HepG2 (cell line): ENCODE data around the gene STIMATE. TPM values are rescaled to one million over a fixed set of nuclear protein-coding genes. Genes with fewer than 3 reads are reported as not detected.

Experiments
- ATAC-seq: fragments of 200-7000 bp; cut with Tn5 transposase; 3 replicates; pipeline ENCODE4 v1.9.1; 2020; ENCODE audit warnings: mild to moderate bottlenecking, moderate library complexity
- BruUV-seq: library from RNA; stranded (reverse); fragments of 400-500 nt; replicated peaks from 2 replicates; lab custom pipeline; 2021; lab: Mats Ljungman, UMichigan
- CTCF ChIA-PET: fragments of 300-600 bp; formaldehyde crosslinking; extraction: SDS; loops from one replicate; lab custom pipeline; 2021; ENCODE audit warnings: low total read pairs, inconsistent platforms, low intra/inter-chr PET ratio; lab: Yijun Ruan, JAX
- POLR2A ChIA-PET: fragments of 350-600 bp; sonication (Branson Sonifier 250); formaldehyde crosslinking; loops from one replicate; lab custom pipeline; 2020; ENCODE audit warnings: antibody characterized with exemption, inconsistent platforms; lab: Yijun Ruan, JAX
- DNase-seq: peaks from one replicate; pipeline ENCODE4 v3.0.0-alpha.2; 2015; ENCODE audit warnings: low spot score
- FAIRE-seq: peaks from 3 replicates; lab custom pipeline; 2011; peaks lifted over from hg19 to GRCh38; lab: Jason Lieb, UNC
- H2AFZ ChIP-seq: one replicate; pipeline ENCODE4 v1.6.1; 2011; ENCODE audit warnings: low read length, inconsistent platforms
- H3K27ac ChIP-seq: fragments of 300-600 bp; 3 replicates; pipeline ENCODE4 v1.8.0; 2011; ENCODE audit warnings: mixed run types, mild to moderate bottlenecking, mixed read lengths, low read length, inconsistent platforms; ENCODE audit not compliant: insufficient read depth; ENCODE audit errors: extremely low read length
- H3K27me3 ChIP-seq, 2 experiments: fragments of 200-600 bp in 1 of 2; 2 replicates in 1 of 2; 3 replicates in 1 of 2; pipeline versions ENCODE4 v1.6.0 to v1.8.0; 2011; ENCODE audit warnings: low read length in 2 of 2, mild to moderate bottlenecking in 2 of 2, moderate library complexity in 2 of 2, inconsistent platforms in 1 of 2; ENCODE audit not compliant: insufficient read depth in 2 of 2, control insufficient read depth in 1 of 2
- H3K36me3 ChIP-seq, 2 experiments: fragments of 200-600 bp in 1 of 2; replicated peaks in 1 of 2; 2 replicates in 1 of 2; 3 replicates in 1 of 2; pipeline versions ENCODE4 v1.5.1 to v1.8.0; 2011; ENCODE audit warnings: low read length in 2 of 2, inconsistent platforms in 1 of 2; ENCODE audit not compliant: insufficient read depth in 2 of 2, control insufficient read depth in 1 of 2
- H3K4me1 ChIP-seq: 2 replicates; pipeline ENCODE4 v1.5.1; 2012; ENCODE audit warnings: low read length, inconsistent platforms; ENCODE audit not compliant: insufficient read depth
- H3K4me2 ChIP-seq: 2 replicates; pipeline ENCODE4 v1.6.0; 2011; ENCODE audit warnings: low read depth, low read length, inconsistent platforms
- H3K4me3 ChIP-seq, 3 experiments: fragments of 200-600 bp in 1 of 3; sonication (generic), shearing (Covaris generic) in 1 of 3; replicated peaks in 1 of 3; 2 replicates each; pipeline ENCODE4 v1.5.1; 2011 to 2016; ENCODE audit warnings: low read length in 3 of 3, inconsistent platforms in 2 of 3, low read depth in 2 of 3, mild to moderate bottlenecking in 2 of 3, control low read depth in 1 of 3, mixed read lengths in 1 of 3; ENCODE audit not compliant: insufficient read depth in 1 of 3
- H3K79me2 ChIP-seq: one replicate; pipeline ENCODE4 v1.6.1; 2011; ENCODE audit warnings: low read length, inconsistent platforms; ENCODE audit not compliant: insufficient read depth
- H3K9ac ChIP-seq: 2 replicates; pipeline ENCODE4 v1.6.0; 2011; ENCODE audit warnings: mild to moderate bottlenecking, low read depth, low read length, inconsistent platforms; ENCODE audit not compliant: insufficient read depth
- H3K9me3 ChIP-seq: 2 replicates; pipeline ENCODE4 v1.5.1; 2012; ENCODE audit warnings: mild to moderate bottlenecking, low read length
- H4K20me1 ChIP-seq: 2 replicates; pipeline ENCODE4 v1.6.0; 2011; ENCODE audit warnings: inconsistent platforms, mild to moderate bottlenecking, low read length, moderate library complexity; ENCODE audit not compliant: insufficient read depth
- NFE2 ChIP-seq: sonication (generic); formaldehyde crosslinking; IDR thresholded peaks from 2 replicates; pipeline ENCODE4 v1.4.0; 2020; ENCODE audit warnings: missing genetic modification reagents
- PRMT3 ChIP-seq: sonication (generic); formaldehyde crosslinking; IDR thresholded peaks from 2 replicates; pipeline ENCODE4 v1.8.1; 2022; ENCODE audit warnings: low read depth, mild to moderate bottlenecking, moderate library complexity, missing genetic modification reagents, borderline replicate concordance
- TOE1 ChIP-seq: sonication (generic); formaldehyde crosslinking; IDR thresholded peaks from 2 replicates; pipeline ENCODE4 v1.4.0; 2020; ENCODE audit warnings: mild to moderate bottlenecking, missing genetic modification reagents
- ZNF619 ChIP-seq: sonication (generic); formaldehyde crosslinking; IDR thresholded peaks from 2 replicates; pipeline ENCODE4 v1.4.0; 2020; ENCODE audit warnings: mild to moderate bottlenecking, missing genetic modification reagents
- WGBS: methylation state at CpG from one replicate; pipeline ENCODE4 v1.1.6; 2017; ENCODE audit warnings: low lambda C conversion rate; 5-methylcytosine and 5-hydroxymethylcytosine counted together
- in situ Hi-C: cut with HindIII; loops from 2 replicates; pipeline ENCODE4 v1.10.0; 2017; ENCODE audit warnings: low pct_unique_long_range_greater_than_20kb; ENCODE audit not compliant: extremely low pct_ligation_motif_present
- intact Hi-C: fragments of 100-400 bp; cut with micrococcal nuclease; formaldehyde crosslinking; loops from one replicate; pipeline ENCODE4 v1.10.0; 2022; ENCODE audit not compliant: unreplicated experiment
- polyA plus RNA-seq, 8 experiments: library from polyadenylated mRNA; depleted of rRNA in 3 of 8; stranded (reverse) in 7 of 8; unstranded in 1 of 8; fragments of >200 nt; fragmentation: Illumina TruSeq in 4 of 8; extraction: Trizol in 4 of 8; gene quantifications; 2 replicates each; pipeline versions ENCODE4 v1.2.1 to v1.2.3, GENCODE V29; 2011 to 2016; ENCODE audit warnings: low read depth in 4 of 8, missing spikeins in 1 of 8, mixed read lengths in 1 of 8; ENCODE audit not compliant: insufficient read depth in 1 of 8
- total RNA-seq, 5 experiments: library from RNA; depleted of rRNA; stranded (reverse); fragments of >200 nt; fragmentation: Illumina TruSeq; extraction: Trizol; gene quantifications; 2 replicates each; pipeline ENCODE4 v1.2.3, GENCODE V29; 2016; ENCODE audit warnings: low read depth in 1 of 5
- TF ChIP-seq, protein P1 (sequence below): sonication (generic); formaldehyde crosslinking; IDR thresholded peaks from 2 replicates; pipeline ENCODE4 v1.5.0; 2020; ENCODE audit warnings: missing genetic modification reagents, mild to moderate bottlenecking, borderline replicate concordance
- TF ChIP-seq, protein P2 (sequence below): sonication (generic); formaldehyde crosslinking; IDR thresholded peaks from 2 replicates; pipeline ENCODE4 v1.4.0; 2020; ENCODE audit warnings: missing genetic modification reagents, borderline replicate concordance
- TF ChIP-seq, protein P3 (sequence below): sonication (generic); formaldehyde crosslinking; IDR thresholded peaks from 2 replicates; pipeline ENCODE4 v1.5.1; 2020; ENCODE audit warnings: mild to moderate bottlenecking, missing genetic modification reagents, borderline replicate concordance

Gene STIMATE
- total and polyA plus RNA-seq, 2 of the 13 experiments (the other 11 are each of a cell fraction or from before 2014, with no cell fraction given) = 5.7 to 11.7 TPM

DNA sequence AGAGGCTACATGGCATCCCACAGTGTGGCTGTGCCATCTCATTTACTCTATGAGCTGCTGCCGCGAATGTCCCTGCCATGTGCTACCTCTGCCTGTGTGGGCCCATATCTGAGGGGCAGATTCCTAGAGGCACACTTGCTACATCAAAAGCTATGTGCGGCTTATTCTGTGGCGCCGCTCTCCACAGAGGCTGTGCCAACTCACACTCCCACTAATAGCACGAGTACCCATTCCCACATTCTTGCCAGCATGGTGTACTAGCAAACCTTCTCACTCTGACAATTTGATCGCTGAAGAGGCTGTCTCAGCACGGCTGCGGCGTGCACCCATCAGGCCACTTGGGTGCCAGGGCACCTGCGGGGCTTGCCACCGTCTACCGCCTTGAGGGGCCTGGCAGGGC is 31.4 kb downstream of the STIMATE start:
- no peaks in the 10 kb centered on the region for H3K79me2 ChIP-seq
- no peak overlapping the region for H2AFZ ChIP-seq
- ChIA-PET POLR2A (no interaction called here), CTCF (no interaction called here)
- no TSS peak for BruUV-seq
- DNase-seq (no peak), FAIRE-seq (no peak)
- H3K9me3 ChIP-seq = no peaks in the 10 kb centered on the region
- in situ Hi-C loops = no loop called here
- no peak overlapping the region for H3K27ac ChIP-seq
- H3K36me3 ChIP-seq = no peaks in the 10 kb centered on the region
- H3K27me3 ChIP-seq = no peaks in the 10 kb centered on the region
- peaks cover 15% of the 10 kb centered on the region for H3K4me1 ChIP-seq
- WGBS = 96% methylated on average over 10 of the region's 13 CpGs
- no peak overlapping the region for H3K4me2 ChIP-seq
- H3K4me3 ChIP-seq = no peak overlapping the region
- H3K9ac ChIP-seq = no peak overlapping the region
- H4K20me1 ChIP-seq = no peaks in the 10 kb centered on the region
- TF ChIP-seq, protein P1, sequence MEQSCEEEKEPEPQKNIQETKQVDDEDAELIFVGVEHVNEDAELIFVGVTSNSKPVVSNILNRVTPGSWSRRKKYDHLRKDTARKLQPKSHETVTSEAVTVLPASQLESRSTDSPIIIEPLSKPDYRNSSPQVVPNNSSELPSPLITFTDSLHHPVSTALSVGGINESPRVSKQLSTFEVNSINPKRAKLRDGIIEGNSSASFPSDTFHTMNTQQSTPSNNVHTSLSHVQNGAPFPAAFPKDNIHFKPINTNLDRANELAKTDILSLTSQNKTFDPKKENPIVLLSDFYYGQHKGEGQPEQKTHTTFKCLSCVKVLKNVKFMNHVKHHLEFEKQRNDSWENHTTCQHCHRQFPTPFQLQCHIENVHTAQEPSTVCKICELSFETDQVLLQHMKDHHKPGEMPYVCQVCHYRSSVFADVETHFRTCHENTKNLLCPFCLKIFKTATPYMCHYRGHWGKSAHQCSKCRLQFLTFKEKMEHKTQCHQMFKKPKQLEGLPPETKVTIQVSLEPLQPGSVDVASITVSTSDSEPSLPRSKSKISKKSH (CRISPR knock-in tag) = 0 out of 2 replicates have a peak, but pooled peaks have one; percentile 13
- no peak for TF ChIP-seq TOE1 (CRISPR knock-in tag)
- TF ChIP-seq ZNF619 (CRISPR knock-in tag) = no peak
- no peak for TF ChIP-seq NFE2 (CRISPR knock-in tag)
- TF ChIP-seq PRMT3 (CRISPR knock-in tag) = no peak
- TF ChIP-seq, protein P2, sequence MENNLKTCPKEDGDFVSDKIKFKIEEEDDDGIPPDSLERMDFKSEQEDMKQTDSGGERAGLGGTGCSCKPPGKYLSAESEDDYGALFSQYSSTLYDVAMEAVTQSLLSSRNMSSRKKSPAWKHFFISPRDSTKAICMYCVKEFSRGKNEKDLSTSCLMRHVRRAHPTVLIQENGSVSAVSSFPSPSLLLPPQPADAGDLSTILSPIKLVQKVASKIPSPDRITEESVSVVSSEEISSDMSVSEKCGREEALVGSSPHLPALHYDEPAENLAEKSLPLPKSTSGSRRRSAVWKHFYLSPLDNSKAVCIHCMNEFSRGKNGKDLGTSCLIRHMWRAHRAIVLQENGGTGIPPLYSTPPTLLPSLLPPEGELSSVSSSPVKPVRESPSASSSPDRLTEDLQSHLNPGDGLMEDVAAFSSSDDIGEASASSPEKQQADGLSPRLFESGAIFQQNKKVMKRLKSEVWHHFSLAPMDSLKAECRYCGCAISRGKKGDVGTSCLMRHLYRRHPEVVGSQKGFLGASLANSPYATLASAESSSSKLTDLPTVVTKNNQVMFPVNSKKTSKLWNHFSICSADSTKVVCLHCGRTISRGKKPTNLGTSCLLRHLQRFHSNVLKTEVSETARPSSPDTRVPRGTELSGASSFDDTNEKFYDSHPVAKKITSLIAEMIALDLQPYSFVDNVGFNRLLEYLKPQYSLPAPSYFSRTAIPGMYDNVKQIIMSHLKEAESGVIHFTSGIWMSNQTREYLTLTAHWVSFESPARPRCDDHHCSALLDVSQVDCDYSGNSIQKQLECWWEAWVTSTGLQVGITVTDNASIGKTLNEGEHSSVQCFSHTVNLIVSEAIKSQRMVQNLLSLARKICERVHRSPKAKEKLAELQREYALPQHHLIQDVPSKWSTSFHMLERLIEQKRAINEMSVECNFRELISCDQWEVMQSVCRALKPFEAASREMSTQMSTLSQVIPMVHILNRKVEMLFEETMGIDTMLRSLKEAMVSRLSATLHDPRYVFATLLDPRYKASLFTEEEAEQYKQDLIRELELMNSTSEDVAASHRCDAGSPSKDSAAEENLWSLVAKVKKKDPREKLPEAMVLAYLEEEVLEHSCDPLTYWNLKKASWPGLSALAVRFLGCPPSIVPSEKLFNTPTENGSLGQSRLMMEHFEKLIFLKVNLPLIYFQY (CRISPR knock-in tag) = no peak
- TF ChIP-seq, protein P3, sequence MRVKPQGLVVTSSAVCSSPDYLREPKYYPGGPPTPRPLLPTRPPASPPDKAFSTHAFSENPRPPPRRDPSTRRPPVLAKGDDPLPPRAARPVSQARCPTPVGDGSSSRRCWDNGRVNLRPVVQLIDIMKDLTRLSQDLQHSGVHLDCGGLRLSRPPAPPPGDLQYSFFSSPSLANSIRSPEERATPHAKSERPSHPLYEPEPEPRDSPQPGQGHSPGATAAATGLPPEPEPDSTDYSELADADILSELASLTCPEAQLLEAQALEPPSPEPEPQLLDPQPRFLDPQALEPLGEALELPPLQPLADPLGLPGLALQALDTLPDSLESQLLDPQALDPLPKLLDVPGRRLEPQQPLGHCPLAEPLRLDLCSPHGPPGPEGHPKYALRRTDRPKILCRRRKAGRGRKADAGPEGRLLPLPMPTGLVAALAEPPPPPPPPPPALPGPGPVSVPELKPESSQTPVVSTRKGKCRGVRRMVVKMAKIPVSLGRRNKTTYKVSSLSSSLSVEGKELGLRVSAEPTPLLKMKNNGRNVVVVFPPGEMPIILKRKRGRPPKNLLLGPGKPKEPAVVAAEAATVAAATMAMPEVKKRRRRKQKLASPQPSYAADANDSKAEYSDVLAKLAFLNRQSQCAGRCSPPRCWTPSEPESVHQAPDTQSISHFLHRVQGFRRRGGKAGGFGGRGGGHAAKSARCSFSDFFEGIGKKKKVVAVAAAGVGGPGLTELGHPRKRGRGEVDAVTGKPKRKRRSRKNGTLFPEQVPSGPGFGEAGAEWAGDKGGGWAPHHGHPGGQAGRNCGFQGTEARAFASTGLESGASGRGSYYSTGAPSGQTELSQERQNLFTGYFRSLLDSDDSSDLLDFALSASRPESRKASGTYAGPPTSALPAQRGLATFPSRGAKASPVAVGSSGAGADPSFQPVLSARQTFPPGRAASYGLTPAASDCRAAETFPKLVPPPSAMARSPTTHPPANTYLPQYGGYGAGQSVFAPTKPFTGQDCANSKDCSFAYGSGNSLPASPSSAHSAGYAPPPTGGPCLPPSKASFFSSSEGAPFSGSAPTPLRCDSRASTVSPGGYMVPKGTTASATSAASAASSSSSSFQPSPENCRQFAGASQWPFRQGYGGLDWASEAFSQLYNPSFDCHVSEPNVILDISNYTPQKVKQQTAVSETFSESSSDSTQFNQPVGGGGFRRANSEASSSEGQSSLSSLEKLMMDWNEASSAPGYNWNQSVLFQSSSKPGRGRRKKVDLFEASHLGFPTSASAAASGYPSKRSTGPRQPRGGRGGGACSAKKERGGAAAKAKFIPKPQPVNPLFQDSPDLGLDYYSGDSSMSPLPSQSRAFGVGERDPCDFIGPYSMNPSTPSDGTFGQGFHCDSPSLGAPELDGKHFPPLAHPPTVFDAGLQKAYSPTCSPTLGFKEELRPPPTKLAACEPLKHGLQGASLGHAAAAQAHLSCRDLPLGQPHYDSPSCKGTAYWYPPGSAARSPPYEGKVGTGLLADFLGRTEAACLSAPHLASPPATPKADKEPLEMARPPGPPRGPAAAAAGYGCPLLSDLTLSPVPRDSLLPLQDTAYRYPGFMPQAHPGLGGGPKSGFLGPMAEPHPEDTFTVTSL (CRISPR knock-in tag) = no peak
- TF ChIP-seq, all 625 proteins: peak for 1
- ATAC-seq = no peak
- intact Hi-C loops = no loop called here
